CD4-positive, alpha-beta T cell (primary cell): ENCODE results near the gene ANKRD16. TPM values are rescaled to one million over a fixed set of nuclear protein-coding genes. Genes with fewer than 3 reads are reported as not detected.
"Not testable (repeated sequence)": the region's sequence is repeated elsewhere in the genome, so short reads cannot be mapped to it uniquely, and the experiment has no call there.

Source experiments
- ATAC-seq: fragments of 200-7000 bp; cut with Tn5 transposase; one replicate; pipeline ENCODE4 v1.10.0; 2022; ENCODE audit warnings: mild to moderate bottlenecking; ENCODE audit not compliant: poor library complexity
- CTCF ChIA-PET: fragments of 350-600 bp; sonication (Branson Sonifier 250); formaldehyde crosslinking; loops from one replicate; lab custom pipeline; 2021; ENCODE audit warnings: antibody characterized with exemption, inconsistent platforms; lab: Charles Lee
- POLR2A ChIA-PET: fragments of 350-600 bp; sonication (Branson Sonifier 250); formaldehyde crosslinking; loops from one replicate; lab custom pipeline; 2021; ENCODE audit warnings: antibody characterized with exemption, inconsistent platforms; lab: Charles Lee
- DNase-seq, 14 experiments: peaks; one replicate each; pipeline ENCODE4 v3.0.0-alpha.2; 2013 to 2020; ENCODE audit warnings: mixed read lengths in 2 of 14
- H3K27ac ChIP-seq, 2 donors: one replicate each; pipeline versions ENCODE4 v1.5.1 to v1.7.0; 2013; ENCODE audit warnings: low read length in 2 of 2, low read depth in 1 of 2, mild to moderate bottlenecking in 1 of 2
- H3K27me3 ChIP-seq, 2 experiments: 1 replicate in 1 of 2; 2 replicates in 1 of 2; pipeline versions ENCODE4 v1.6.1 to v1.7.0; 2013; ENCODE audit warnings: low read length in 2 of 2, control low read depth in 1 of 2, mild to moderate bottlenecking in 1 of 2, moderate library complexity in 1 of 2; ENCODE audit not compliant: insufficient read depth in 2 of 2, control insufficient read depth in 1 of 2
- H3K36me3 ChIP-seq: one replicate; pipeline ENCODE4 v1.6.1; 2013; ENCODE audit warnings: low read length, control low read depth; ENCODE audit not compliant: insufficient read depth
- H3K4me1 ChIP-seq: one replicate; pipeline ENCODE4 v1.6.1; 2013; ENCODE audit warnings: low read length, control low read depth; ENCODE audit not compliant: insufficient read depth
- H3K4me3 ChIP-seq: one replicate; pipeline ENCODE4 v1.5.1; 2013; ENCODE audit warnings: mild to moderate bottlenecking, low read length, moderate library complexity
- H3K9me3 ChIP-seq, 2 experiments: 1 replicate in 1 of 2; 2 replicates in 1 of 2; pipeline versions ENCODE4 v1.6.1 to v1.7.0; 2013; ENCODE audit warnings: low read length in 2 of 2, mild to moderate bottlenecking in 2 of 2, control low read depth in 1 of 2, moderate library complexity in 1 of 2; ENCODE audit not compliant: control insufficient read depth in 1 of 2, insufficient read depth in 1 of 2
- H3K27ac Mint-ChIP-seq: one replicate; pipeline ENCODE4 v1.8.0; 2020; ENCODE audit warnings: mixed read lengths
- H3K27me3 Mint-ChIP-seq: one replicate; pipeline ENCODE4 v1.8.0; 2021; ENCODE audit warnings: mixed read lengths
- H3K36me3 Mint-ChIP-seq: one replicate; pipeline ENCODE4 v1.8.0; 2021; ENCODE audit warnings: low read depth, mixed read lengths
- H3K4me1 Mint-ChIP-seq: one replicate; pipeline ENCODE4 v1.8.0; 2021; ENCODE audit warnings: low read depth, mixed read lengths
- H3K4me3 Mint-ChIP-seq: one replicate; pipeline ENCODE4 v1.8.0; 2020; ENCODE audit warnings: mild to moderate bottlenecking, mixed read lengths
- H3K9me3 Mint-ChIP-seq: one replicate; pipeline ENCODE4 v1.8.0; 2020; ENCODE audit warnings: mixed read lengths
- CTCF ChIP-seq: fragments of 200-600 bp; IDR thresholded peaks from one replicate; pipeline ENCODE4 v1.8.0; 2022; ENCODE audit warnings: antibody characterized with exemption, mild to moderate bottlenecking
- intact Hi-C, 2 experiments: fragments of 100-400 bp; cut with DNase I in 1 of 2; cut with micrococcal nuclease in 1 of 2; formaldehyde crosslinking; loops; one replicate each; pipeline versions ENCODE4 v1.15.1 to v1.9.0; 2023 to 2025; cut with DNase I, micrococcal nuclease
- total RNA-seq, 174 experiments: library from RNA in 2 of 174; stranded (reverse) in 2 of 174; gene quantifications; one replicate each; pipeline ENCODE4 v1.2.3 and lab custom pipeline; 2021 to 2026

ANKRD16 gene
- total RNA-seq, 2 experiments from 2014 or later = 1.4 to 1.8 TPM

GRCh38 chr10:5869156-5869555 is 20.5 kb downstream of the ANKRD16 start:
- Mint-ChIP-seq H3K4me1 (peaks cover 6% of the 10 kb centered on the region), H3K36me3 (no peaks in the 10 kb centered on the region), H3K27me3 (no peaks in the 10 kb centered on the region), H3K4me3 (no peak overlapping the region), H3K9me3 (no peaks in the 10 kb centered on the region), H3K27ac (no peak overlapping the region)
- POLR2A ChIA-PET = no interaction called here
- CTCF ChIA-PET = no interaction called here
- intact Hi-C loops = no loop called here
- TF ChIP-seq CTCF = no peak
- H3K4me1 ChIP-seq = no peaks in the 10 kb centered on the region
- H3K36me3 ChIP-seq = no peaks in the 10 kb centered on the region
- no peak overlapping the region for H3K27ac ChIP-seq
- no peaks in the 10 kb centered on the region for H3K27me3 ChIP-seq
- no peak for DNase-seq
- H3K9me3 ChIP-seq = peaks cover 0 to 4% of the 10 kb centered on the region in 2 experiments
- no peak for ATAC-seq
- no peak overlapping the region for H3K4me3 ChIP-seq

GRCh38 chr10:5868383-5868782 is 21.3 kb downstream of the ANKRD16 start:
- ATAC-seq, CTCF ChIA-PET, POLR2A ChIA-PET, H3K36me3 ChIP-seq, H3K27ac Mint-ChIP-seq, H3K36me3 Mint-ChIP-seq, DNase-seq, H3K4me1 ChIP-seq, H3K9me3 Mint-ChIP-seq, H3K27me3 Mint-ChIP-seq, intact Hi-C loops, H3K4me1 Mint-ChIP-seq, H3K27me3 ChIP-seq, H3K4me3 ChIP-seq, H3K27ac ChIP-seq, H3K9me3 ChIP-seq, H3K4me3 Mint-ChIP-seq: not testable (repeated sequence)

GRCh38 chr10:5867091-5867615 is 22.5 kb downstream of the ANKRD16 start:
- ATAC-seq, DNase-seq, H3K4me1 Mint-ChIP-seq, H3K4me3 Mint-ChIP-seq, H3K36me3 Mint-ChIP-seq, H3K4me1 ChIP-seq, H3K27ac ChIP-seq, H3K36me3 ChIP-seq, intact Hi-C loops, H3K4me3 ChIP-seq, H3K9me3 Mint-ChIP-seq, POLR2A ChIA-PET, H3K27me3 ChIP-seq, H3K27ac Mint-ChIP-seq, H3K27me3 Mint-ChIP-seq, H3K9me3 ChIP-seq: not testable (repeated sequence)
- CTCF ChIA-PET = interaction anchor here (0.6 kb wide), 1 partner anchor 237 kb away, joined by 3 read pairs; no protein-coding TSS in a partner anchor

- H3K36me3 Mint-ChIP-seq, DNase-seq, H3K4me1 Mint-ChIP-seq, H3K27ac Mint-ChIP-seq, intact Hi-C loops, ATAC-seq, H3K9me3 Mint-ChIP-seq, H3K27me3 ChIP-seq, H3K9me3 ChIP-seq, H3K36me3 ChIP-seq, POLR2A ChIA-PET, H3K4me3 Mint-ChIP-seq, H3K4me3 ChIP-seq, CTCF ChIA-PET, H3K27ac ChIP-seq, H3K4me1 ChIP-seq, H3K27me3 Mint-ChIP-seq: not testable (repeated sequence)
Observed at GRCh38 chr10:5866451-5867081, 23.1 kb downstream of the ANKRD16 start.

- POLR2A ChIA-PET, H3K4me1 Mint-ChIP-seq, H3K27ac ChIP-seq: not testable (repeated sequence)
Observed at GRCh38 chr10:5862981-5863685, 26.6 kb downstream of the ANKRD16 start.

More at GRCh38 chr10:5862981-5863685, 26.6 kb downstream of the ANKRD16 start:
- H3K4me1 ChIP-seq, CTCF ChIA-PET, H3K4me3 ChIP-seq, H3K36me3 ChIP-seq, H3K36me3 Mint-ChIP-seq, intact Hi-C loops, DNase-seq, H3K9me3 Mint-ChIP-seq, H3K27me3 Mint-ChIP-seq, H3K27ac Mint-ChIP-seq, ATAC-seq, H3K27me3 ChIP-seq, H3K4me3 Mint-ChIP-seq, H3K9me3 ChIP-seq: not testable (repeated sequence)
